Stimulated activated CD8-positive, alpha-beta memory T cell treated with anti-CD3 and anti-CD28 coated beads, Interleukin-15, amount 100 ng/mL, for 24 hours (primary cell): ENCODE data around the gene IFITM2.
"Not testable (repeated sequence)": the region's sequence is repeated elsewhere in the genome, so short reads cannot be mapped to it uniquely, and the experiment has no call there.

Experiments
- DNase-seq: peaks from one replicate; pipeline ENCODE4 v3.0.0-alpha.2; 2020; ENCODE audit warnings: low read depth

IFITM2 gene

DNA sequence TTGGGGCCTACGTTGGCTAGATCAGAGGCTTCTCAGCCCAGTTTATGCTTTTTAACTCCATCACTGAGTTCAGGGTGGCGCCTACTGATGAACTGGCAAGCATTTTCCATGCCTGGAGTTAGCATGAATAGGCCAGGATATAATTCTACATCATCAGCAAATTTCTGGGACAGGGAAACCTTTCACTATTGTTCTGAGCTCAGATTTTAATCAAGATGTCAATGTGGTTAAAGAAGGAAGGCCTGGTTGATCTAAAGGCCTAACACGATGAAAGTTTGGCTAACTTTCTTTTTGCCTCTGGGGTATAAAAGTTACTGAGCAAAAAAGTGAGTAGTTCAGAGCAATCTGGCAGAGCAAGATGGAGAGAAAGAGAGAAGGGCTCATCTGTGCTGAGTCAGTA is 34.7 kb downstream of the IFITM2 start:
- DNase-seq, result no peak

- DNase-seq, result no peak
These were observed 37.4 kb downstream of the IFITM2 start for GRCh38 chr11:344836-345578.

DNA sequence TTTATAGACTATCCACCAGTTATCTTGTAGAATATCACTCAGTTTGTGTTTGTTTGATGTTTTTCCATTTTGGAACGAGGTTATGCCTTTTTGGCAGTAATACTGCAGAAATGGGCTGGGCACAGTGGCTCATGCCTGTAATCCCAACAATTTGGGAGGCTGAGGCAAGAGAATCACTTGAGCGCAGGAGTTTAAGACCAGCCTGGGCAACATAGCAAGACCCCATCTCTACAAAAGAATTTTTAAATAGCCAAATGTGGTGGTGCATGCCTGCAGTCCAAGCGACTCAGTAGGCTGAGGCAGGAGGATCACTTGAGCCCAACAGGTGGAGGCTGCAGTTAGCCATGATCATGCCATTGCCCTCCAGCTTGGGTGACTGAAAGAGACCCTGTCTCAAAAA is 38.9 kb downstream of the IFITM2 start:
- DNase-seq, result no peak

GRCh38 chr11:349270-349954 is 41.8 kb downstream of the IFITM2 start:
- not testable (repeated sequence) for DNase-seq

DNA sequence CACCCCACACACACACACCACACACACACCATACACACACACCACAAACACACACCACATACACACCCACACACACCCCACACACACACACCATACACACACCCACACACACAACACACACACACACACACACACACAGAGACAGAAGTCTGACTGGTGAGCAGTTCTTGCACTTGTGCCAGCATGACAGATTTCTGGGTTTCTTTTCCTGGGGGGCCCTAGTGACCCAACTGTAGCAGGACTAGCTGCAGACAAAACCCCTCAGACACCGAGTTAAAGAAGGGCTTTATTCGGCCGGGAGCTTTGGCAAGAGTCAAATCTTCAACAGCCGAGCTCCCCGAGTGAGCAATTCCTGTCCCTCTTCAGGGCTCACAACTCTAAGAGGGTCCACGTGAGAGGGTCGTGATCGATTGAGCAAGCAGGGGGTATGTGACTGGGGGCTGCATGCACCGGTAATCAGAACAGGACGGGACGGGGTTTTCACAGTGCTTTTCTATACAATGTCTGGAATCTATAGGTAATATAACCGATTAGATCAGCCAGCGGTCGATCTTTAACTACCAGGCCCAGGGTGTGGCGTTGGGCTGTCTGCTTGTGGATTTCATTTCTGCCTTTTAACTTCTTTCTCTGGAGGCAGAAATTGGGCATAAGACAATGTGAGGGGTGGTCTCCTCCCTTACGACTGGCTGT is 42.6 kb downstream of the IFITM2 start:
- DNase-seq, result not testable (repeated sequence)

GRCh38 chr11:350723-351255 is 43.2 kb downstream of the IFITM2 start:
- DNase-seq, result no peak

- no peak for DNase-seq
These were observed 43.8 kb downstream of the IFITM2 start for GRCh38 chr11:351411-351810.

DNA sequence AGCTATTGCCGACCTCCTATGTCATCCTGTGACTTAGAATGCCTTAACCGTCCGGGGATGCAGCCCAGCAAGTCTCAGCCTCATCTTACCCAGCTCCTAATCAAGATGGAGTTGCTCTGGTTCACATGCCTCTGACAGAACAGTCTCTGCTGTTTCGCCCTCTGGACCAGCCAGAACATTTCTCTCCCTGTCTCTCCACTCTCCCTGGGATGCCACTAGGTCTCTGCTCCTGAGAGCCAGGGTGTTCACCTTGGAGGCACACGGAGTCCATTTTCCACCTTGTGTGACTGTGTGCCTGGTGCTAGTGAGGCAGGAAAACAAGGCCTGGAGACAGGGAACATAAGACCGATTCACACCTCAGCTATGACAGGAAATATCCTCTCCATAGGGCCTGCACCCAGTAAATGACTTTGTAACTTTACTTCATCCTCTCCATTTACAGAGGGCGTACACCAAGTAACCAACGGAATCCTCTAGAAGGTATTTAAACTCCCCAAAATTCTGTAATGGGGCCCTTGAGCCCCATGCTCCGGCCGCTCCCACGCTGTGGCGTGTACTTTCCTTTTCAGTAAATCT is 44.9 kb downstream of the IFITM2 start:
- no peak for DNase-seq

GRCh38 chr11:353179-353873 is 45.7 kb downstream of the IFITM2 start:
- DNase-seq, result no peak

DNA sequence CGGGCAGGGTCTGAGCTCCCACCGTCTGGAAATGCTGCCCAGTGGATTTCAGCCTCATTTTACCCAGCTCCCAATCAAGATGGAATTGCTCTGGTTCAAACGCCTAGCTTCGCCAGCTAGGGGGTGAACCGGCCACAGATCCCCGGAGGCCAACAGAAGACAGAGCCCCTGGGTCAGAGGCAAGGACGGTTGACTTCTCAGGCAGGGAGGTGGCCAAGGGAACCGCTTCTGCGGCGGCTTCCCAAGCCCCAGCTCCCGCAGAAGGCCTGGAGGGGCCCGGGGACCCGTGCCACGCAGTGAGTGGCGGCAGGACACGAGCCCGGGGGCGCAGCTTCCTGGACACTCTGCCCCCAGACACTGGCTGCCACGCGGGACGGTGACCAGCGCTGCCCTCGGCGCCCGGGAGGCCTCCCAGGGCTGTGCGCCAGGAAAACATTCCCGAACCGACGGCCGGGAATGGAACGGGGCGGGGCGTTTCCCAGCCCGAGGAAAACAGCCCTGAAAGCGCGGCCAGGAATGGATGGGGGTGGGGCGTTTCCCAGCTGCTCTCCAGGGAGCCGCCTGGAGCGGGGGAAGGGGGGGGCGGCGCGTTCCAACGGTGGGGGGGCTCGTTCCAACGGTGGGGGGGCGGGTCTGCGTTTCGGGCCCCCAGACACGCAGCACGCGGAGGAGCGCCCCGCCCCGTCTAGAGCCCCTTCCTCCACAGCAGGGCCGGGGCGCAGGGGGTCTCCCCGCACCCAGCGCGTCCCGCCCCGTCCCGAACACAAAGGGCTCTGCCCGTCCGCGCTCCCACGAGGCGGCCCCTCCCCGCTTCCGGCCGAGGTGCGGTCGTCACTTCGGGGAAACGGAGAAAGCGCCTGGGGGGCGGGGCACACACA is 48.2 kb downstream of the IFITM2 start:
- DNase-seq, result peak; percentile 66

DNA sequence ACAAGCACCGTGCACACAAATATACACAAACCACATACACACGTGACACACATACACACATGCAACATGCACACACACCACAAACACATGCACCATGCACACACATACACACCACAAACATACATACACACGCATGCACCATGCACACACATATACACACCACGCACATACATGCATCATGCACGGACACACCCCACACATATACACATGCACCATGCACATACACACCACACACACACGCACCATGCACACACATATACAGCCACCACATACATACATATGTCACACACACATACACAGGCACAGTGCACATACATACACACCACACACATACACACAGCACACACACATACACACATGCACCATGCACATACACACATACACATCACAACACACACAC is 49.0 kb downstream of the IFITM2 start:
- DNase-seq, result no peak

DNA sequence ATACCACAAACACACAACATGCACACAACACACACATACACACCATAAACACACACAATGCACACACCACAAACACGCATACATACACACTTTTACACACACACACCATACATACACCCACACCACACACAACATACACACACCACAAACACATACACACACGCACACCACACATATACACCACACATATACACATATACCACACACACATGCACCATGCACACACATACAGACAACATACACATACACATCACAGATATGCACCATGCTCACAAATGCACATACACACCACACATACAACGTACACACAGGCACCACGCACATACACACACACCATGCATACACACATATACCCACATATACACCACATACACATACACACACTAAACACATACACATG is 50.0 kb downstream of the IFITM2 start:
- no peak for DNase-seq

DNA sequence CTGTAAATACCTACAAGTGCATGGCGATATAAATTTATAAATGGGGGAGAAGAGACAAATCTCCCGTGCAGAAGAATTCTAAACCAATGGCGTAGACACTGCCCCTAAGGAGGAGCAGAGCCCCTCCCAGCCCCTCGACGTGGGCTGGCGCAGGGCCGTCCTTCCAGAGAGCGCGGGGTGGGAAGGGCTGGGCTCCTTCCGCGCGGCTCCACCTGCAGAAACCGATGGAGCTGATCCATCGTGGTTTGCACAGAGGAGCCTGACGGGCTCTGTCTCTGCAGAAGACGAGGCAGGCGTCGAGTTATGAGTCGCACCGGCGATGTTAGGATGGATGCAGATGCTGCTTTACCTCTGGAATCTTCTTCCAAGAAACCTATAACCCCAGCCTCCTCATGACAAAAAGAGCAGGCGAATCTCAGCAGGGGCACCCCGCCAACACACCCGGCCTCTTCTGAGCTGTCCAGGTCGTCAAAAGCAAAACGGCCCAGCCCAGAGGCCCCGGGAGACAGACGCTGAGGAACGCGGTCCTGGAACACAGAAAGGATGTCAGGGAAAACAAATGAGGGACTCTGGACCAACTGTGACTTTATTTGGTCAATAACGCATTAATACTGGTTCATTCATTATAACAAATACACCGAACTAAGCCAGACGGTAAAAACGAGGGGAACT is 50.6 kb downstream of the IFITM2 start:
- DNase-seq, result no peak
